ENCODE data around the gene NETO2. TPM values are rescaled to one million over a fixed set of nuclear protein-coding genes. Genes with fewer than 3 reads are reported as not detected.
"Not testable (repeated sequence)": the region's sequence is repeated elsewhere in the genome, so short reads cannot be mapped to it uniquely, and the experiment has no call there.

NETO2 gene
- polyA plus RNA-seq, 4 donors = 29.7 to 34.7 (median 30.2) TPM

DNA sequence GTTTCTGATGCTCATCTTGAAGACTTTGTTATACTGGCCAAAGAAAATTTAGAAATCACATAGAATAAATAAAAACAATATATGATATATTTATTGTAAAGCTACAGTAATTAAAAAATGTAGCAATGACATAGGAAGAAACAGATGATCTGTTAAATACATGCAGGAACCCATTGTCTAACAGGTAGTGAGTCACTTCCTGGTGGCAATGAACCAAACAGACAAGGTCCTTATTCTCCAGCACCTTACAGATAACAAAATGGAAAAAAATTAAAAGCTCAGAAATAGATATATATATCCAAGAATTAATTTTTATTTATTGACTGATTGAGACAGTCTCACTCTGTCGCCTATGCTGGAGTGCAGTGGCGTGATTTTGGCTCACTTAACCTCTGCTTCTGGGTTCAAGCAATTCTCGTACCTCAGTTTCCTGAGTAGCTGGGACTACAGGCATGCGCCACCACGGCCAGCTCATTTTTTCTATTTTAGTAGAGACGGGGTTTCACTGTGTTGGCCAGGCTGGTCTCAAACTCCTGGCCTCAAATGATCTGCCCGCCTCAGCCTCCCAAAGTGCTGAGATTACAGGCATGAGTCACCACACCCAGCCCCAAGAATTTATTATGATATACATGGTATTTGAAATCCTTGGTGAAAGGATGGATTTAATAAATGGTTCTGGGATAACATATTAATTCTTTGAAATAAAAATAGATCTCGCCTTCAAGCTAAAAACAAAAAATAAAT is 7.5 kb downstream of the NETO2 start:
- DNase-seq (ENCODE audit: low read depth in 4 of 4, low spot score in 3 of 4) = no peak

- DNase-seq (ENCODE audit: low read depth in 4 of 4, low spot score in 3 of 4) = no peak
Measured at GRCh38 chr16:47134550-47134949, 9.2 kb downstream of the NETO2 start.

- no peak for DNase-seq (ENCODE audit: low read depth in 4 of 4, low spot score in 3 of 4)
Measured at GRCh38 chr16:47132308-47132707, 11.4 kb downstream of the NETO2 start.

GRCh38 chr16:47129755-47130435 is 13.8 kb downstream of the NETO2 start:
- no peak for DNase-seq (ENCODE audit: low read depth in 4 of 4, low spot score in 3 of 4)

- DNase-seq (ENCODE audit: low read depth in 4 of 4, low spot score in 3 of 4) = no peak
Measured at GRCh38 chr16:47127541-47127940, 16.2 kb downstream of the NETO2 start.

GRCh38 chr16:47125757-47126156 is 18.0 kb downstream of the NETO2 start:
- DNase-seq (ENCODE audit: low read depth in 4 of 4, low spot score in 3 of 4) = no peak

DNA sequence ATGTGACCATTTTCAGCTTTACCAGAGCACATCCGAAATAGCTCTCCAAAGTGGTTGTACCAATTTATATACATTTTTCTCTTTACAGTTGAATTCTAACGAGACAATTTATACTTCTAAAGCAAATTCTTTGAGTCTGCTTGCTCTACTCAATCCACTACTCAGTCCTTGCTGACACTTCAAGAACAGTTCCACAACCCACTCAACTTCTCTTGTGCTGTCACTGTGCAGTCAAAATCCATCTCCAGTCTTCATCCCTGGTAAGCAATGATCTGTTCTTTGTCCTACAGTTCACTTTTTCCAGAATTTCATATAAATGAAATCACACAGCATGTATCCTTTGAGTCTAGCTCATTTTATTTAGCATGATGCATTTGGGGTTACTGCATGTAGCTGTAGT is 30.6 kb downstream of the NETO2 start:
- DNase-seq (ENCODE audit: low read depth in 4 of 4, low spot score in 3 of 4) = no peak

DNA sequence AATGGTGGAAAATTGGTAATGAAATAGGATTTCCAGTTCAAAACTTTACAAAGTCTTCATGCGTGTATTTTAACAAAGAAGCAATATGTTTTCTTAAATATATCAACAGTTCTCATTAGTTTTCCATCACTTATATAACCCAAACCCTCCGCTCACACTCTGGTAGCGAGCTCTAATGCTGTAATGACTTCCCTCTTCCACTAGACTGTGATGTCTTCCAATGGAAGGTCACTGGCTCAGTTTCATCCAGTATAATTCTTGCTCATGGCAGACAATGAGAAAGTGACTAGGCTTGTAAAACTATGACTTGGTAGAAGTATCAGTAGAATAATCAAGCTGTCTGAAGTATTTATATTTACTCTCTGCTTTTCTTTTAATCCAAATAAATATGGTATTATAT is 32.8 kb downstream of the NETO2 start:
- DNase-seq (ENCODE audit: low read depth in 4 of 4, low spot score in 3 of 4) = no peak

DNA sequence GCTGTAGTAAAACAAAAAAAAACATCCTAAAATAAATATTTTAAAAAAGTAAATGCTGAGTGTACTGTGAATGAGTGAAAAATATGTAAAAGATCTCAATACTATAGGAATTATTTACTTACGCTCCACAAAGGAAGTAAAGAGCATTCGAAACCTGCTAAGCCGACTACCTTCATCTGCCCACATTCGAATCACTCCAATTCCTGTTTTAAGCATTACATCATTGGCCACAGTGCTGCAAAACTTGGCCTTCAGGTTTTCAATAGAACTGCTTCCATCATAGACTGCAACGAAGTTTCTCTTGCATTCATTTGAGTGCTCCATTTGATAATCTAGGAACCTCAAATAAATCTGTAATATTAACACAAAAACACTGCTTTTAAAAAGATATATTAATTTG is 34.4 kb downstream of the NETO2 start:
- no peak for DNase-seq (ENCODE audit: low read depth in 4 of 4, low spot score in 3 of 4)

- DNase-seq (ENCODE audit: low read depth in 4 of 4, low spot score in 3 of 4) = not testable (repeated sequence)
Measured at GRCh38 chr16:47102921-47103320, 40.8 kb downstream of the NETO2 start.

GRCh38 chr16:47097154-47097553 is 46.6 kb downstream of the NETO2 start:
- not testable (repeated sequence) for DNase-seq (ENCODE audit: low read depth in 4 of 4, low spot score in 3 of 4)

DNA sequence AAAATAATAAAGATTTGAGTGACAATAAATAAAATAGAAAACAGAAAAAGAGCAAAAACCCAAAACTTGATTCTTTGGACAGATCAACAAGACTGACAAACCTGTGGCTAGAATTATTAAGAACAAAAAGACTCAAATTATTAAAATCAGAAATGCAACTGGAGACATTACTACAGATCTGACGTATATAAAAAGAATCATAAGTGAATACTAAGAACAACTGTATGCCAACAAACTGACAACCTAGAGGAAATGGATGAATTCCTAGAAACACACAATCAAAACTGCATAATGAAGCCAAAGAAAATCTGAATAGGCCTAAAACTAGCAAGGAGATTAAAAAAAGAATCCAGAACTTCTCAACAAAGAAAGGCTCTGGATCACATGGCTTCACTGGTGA is 47.4 kb downstream of the NETO2 start:
- DNase-seq (ENCODE audit: low read depth in 4 of 4, low spot score in 3 of 4) = no peak

GRCh38 chr16:47084198-47084597 is 59.5 kb downstream of the NETO2 start:
- DNase-seq (ENCODE audit: low read depth in 4 of 4, low spot score in 3 of 4) = no peak

- DNase-seq (ENCODE audit: low read depth in 4 of 4, low spot score in 3 of 4) = no peak
Measured at GRCh38 chr16:47082099-47082865, 61.5 kb downstream of the NETO2 start.

- no peak for DNase-seq (ENCODE audit: low read depth in 4 of 4, low spot score in 3 of 4)
Measured at GRCh38 chr16:47081115-47081514, 62.6 kb downstream of the NETO2 start.

- DNase-seq (ENCODE audit: low read depth in 4 of 4, low spot score in 3 of 4) = no peak
Measured at GRCh38 chr16:47079860-47080259, 63.9 kb downstream of the NETO2 start.

DNA sequence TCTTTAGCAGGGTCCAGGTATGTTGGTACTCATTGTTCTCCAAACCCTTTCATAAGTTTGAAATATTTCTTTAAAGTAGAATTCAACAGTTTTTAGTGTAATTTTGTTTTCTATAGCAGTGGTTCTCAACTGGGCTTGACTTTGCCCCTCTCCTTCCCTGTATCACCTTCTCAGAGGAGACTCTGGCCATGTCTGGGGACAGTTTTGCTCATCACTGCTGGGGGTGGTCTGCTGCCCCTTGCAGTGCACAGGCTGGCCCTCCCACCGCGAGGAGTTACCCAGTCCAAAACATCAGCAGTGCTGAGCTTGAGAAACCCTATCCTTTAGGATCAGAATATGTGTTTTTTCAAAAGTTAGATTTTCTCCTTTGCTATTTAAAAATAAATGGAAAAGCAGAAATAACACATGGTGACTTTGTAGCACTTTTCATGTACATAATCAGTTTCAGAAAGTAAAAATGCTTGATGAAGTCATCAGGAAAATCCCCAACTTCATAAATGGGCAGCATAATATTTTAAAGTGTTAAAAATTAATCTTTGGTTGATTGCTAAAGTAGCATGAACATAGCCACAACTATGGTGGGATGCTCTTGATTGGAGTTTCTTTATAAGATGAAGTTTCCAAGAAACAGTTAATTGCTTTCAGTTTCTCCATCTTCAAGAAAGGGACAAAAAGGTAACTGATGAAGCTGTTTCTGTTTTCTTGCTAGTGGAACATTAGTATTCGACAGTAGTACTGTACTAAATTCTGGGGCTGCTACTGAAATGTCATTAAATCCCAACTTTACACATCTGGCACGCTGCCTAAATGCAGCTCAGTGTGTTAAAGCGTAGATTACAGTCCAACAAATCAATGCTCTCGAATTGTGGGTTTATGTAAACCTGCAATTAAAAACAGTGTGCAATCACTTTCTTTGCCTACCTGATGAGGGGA is 70.3 kb downstream of the NETO2 start:
- peak in 3 of 4 donors; percentile 3 to 14 (median 3) for DNase-seq (ENCODE audit: low read depth in 4 of 4, low spot score in 3 of 4)

GRCh38 chr16:47072158-47072557 is 71.6 kb downstream of the NETO2 start:
- DNase-seq (ENCODE audit: low read depth in 4 of 4, low spot score in 3 of 4) = no peak

DNA sequence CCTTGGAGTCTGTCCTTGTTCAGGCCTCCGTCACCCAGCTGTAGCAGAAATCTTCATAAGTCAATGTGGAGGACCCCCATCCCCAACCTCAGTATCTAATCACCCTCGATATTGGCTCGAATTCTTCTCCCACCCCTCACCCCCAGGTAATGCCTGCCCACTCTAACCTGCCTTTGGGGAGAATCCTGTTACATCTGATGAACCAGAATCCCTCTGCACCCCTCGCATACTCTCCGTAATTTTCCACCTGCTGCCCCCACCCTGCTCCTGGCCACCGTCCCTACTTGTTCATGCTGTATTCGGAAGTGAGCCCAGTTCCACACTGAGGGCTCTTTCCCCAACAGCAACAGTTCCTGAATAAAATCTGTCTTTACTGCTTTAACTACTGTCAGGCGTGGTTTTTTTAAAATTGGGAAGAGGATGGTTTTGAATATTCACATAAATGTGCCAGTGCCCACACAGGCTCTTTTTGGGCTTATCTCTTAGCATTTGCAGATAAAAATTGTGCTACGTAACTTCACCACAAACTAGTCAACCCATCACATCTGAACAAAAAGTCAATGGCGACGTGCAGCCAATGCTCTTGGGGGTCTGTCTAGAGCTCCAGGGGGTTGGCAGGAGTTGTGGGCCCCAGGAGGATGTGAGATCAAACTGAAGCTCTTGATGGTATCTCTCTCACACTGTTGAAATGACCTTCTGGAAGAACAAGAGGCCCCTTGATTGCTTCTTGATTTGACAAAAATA is 73.7 kb downstream of the NETO2 start:
- no peak for DNase-seq (ENCODE audit: low read depth in 4 of 4, low spot score in 3 of 4)

DNA sequence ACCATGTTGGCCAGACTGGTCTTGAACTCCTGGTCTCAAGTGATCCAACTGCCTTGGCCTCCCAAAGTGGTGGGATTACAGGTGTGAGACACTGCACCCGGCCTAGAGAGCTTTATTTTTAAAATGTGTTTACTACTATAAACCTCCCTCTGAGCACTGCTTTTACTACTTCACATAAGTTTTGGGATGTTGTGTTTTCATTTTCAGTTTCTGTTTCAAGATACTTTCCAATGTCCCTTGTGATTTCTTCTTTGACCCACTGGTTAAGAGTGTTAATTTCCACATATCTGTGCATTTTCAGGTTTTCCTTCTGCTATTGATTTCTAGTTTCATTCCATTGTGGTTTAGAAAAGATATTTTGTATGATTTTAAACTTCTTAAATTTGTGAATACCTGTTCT is 74.4 kb downstream of the NETO2 start:
- no peak for DNase-seq (ENCODE audit: low read depth in 4 of 4, low spot score in 3 of 4)

Data from right renal pelvis (tissue), 4 donors.